ENCODE data around the gene GRID2. TPM values are rescaled to one million over a fixed set of nuclear protein-coding genes. Genes with fewer than 3 reads are reported as not detected.

GRID2 gene
- total and polyA plus RNA-seq, 2 of the 13 experiments (the other 11 are each of a cell fraction or from before 2014, with no cell fraction given), result not detected

DNA sequence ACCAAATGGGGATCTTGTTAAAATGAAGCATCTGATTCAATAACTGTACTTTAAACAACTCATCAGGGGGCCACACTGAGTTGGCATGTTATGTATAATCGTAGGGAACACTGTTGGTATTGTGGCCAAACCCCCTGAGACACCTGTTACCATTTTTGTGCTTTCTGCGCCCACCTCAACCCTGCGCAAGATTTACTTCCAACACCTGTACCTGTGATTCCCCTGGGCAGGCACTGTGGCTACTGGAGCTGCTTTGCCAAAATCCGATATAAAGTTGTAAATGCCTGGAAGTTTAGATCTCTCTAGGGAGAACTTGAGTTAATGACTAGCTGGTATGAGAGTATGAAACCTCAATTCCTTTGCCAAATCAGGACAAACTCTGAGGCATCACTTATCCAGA, 1265.0 kb downstream of the GRID2 start:
- H3K27me3 ChIP-seq (ENCODE audit: control insufficient read depth in 1 of 2, insufficient read depth in 2 of 2, low read length in 2 of 2), result no peaks in the 10 kb centered on the region
- no peak for FAIRE-seq
- intact Hi-C loops (cut with micrococcal nuclease; ENCODE audit: unreplicated experiment), result no loop called here
- no peaks in the 10 kb centered on the region for H4K20me1 ChIP-seq (ENCODE audit: insufficient read depth, low read length)
- in situ Hi-C loops (cut with HindIII; ENCODE audit: extremely low pct_ligation_motif_present, low pct_unique_long_range_greater_than_20kb), result no loop called here
- ChIA-PET CTCF (ENCODE audit: low intra/inter-chr PET ratio, low total read pairs) (no interaction called here), POLR2A (no interaction called here)
- H3K4me1 ChIP-seq (ENCODE audit: insufficient read depth, low read length), result no peaks in the 10 kb centered on the region
- no TSS peak for BruUV-seq (replicated peaks)
- no peak overlapping the region for H3K4me2 ChIP-seq (ENCODE audit: low read depth, low read length)
- H3K9me3 ChIP-seq (ENCODE audit: low read length), result no peaks in the 10 kb centered on the region
- no peak for ATAC-seq
- H3K79me2 ChIP-seq (ENCODE audit: insufficient read depth, low read length), result no peaks in the 10 kb centered on the region
- no peak overlapping the region for H3K4me3 ChIP-seq (replicated peaks in 1 of 3; ENCODE audit: insufficient read depth in 1 of 3, low read depth in 2 of 3, low read length in 3 of 3)
- no peaks in the 10 kb centered on the region for H3K36me3 ChIP-seq (replicated peaks in 1 of 2; ENCODE audit: control insufficient read depth in 1 of 2, insufficient read depth in 2 of 2, low read length in 2 of 2)
- no peak for DNase-seq (ENCODE audit: low spot score)
- no peak overlapping the region for H3K27ac ChIP-seq (ENCODE audit: extremely low read length, insufficient read depth, low read length)
- no peak overlapping the region for H3K9ac ChIP-seq (ENCODE audit: insufficient read depth, low read depth, low read length)
- TF ChIP-seq REXO4 (CRISPR knock-in tag; IDR thresholded peaks at IDR 0.05; ENCODE audit: borderline replicate concordance) (no peak), ZNF7 (CRISPR knock-in tag; IDR thresholded peaks at IDR 0.05) (no peak), FLYWCH1 (CRISPR knock-in tag; IDR thresholded peaks at IDR 0.05) (no peak), FOXO1 (CRISPR knock-in tag; IDR thresholded peaks at IDR 0.05) (no peak), ARHGAP35 (CRISPR knock-in tag; IDR thresholded peaks at IDR 0.05; ENCODE audit: borderline replicate concordance) (no peak), ZBTB1 (CRISPR knock-in tag; IDR thresholded peaks at IDR 0.05; ENCODE audit: borderline replicate concordance) (no peak), ZNF652 (CRISPR knock-in tag; IDR thresholded peaks at IDR 0.05; ENCODE audit: borderline replicate concordance, low read depth) (no peak), ASH2L (IDR thresholded peaks at IDR 0.05; ENCODE audit: insufficient read length, low read depth, low read length) (no peak)
- TF ChIP-seq, protein P1, sequence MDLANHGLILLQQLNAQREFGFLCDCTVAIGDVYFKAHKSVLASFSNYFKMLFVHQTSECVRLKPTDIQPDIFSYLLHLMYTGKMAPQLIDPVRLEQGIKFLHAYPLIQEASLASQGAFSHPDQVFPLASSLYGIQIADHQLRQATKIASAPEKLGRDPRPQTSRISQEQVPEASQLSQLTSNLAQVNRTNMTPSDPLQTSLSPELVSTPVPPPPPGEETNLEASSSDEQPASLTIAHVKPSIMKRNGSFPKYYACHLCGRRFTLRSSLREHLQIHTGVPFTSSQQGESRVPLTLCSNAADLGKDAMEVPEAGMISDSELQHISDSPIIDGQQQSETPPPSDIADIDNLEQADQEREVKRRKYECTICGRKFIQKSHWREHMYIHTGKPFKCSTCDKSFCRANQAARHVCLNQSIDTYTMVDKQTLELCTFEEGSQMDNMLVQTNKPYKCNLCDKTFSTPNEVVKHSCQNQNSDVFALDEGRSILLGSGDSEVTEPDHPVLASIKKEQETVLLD (CRISPR knock-in tag; IDR thresholded peaks at IDR 0.05; ENCODE audit: low read depth), result no peak
- TF ChIP-seq, protein P2, sequence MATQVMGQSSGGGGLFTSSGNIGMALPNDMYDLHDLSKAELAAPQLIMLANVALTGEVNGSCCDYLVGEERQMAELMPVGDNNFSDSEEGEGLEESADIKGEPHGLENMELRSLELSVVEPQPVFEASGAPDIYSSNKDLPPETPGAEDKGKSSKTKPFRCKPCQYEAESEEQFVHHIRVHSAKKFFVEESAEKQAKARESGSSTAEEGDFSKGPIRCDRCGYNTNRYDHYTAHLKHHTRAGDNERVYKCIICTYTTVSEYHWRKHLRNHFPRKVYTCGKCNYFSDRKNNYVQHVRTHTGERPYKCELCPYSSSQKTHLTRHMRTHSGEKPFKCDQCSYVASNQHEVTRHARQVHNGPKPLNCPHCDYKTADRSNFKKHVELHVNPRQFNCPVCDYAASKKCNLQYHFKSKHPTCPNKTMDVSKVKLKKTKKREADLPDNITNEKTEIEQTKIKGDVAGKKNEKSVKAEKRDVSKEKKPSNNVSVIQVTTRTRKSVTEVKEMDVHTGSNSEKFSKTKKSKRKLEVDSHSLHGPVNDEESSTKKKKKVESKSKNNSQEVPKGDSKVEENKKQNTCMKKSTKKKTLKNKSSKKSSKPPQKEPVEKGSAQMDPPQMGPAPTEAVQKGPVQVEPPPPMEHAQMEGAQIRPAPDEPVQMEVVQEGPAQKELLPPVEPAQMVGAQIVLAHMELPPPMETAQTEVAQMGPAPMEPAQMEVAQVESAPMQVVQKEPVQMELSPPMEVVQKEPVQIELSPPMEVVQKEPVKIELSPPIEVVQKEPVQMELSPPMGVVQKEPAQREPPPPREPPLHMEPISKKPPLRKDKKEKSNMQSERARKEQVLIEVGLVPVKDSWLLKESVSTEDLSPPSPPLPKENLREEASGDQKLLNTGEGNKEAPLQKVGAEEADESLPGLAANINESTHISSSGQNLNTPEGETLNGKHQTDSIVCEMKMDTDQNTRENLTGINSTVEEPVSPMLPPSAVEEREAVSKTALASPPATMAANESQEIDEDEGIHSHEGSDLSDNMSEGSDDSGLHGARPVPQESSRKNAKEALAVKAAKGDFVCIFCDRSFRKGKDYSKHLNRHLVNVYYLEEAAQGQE (IDR thresholded peaks at IDR 0.05; ENCODE audit: borderline replicate concordance in 1 of 2, low read depth in 1 of 2, low read length in 2 of 2), result no peak
- TF ChIP-seq, protein P3, sequence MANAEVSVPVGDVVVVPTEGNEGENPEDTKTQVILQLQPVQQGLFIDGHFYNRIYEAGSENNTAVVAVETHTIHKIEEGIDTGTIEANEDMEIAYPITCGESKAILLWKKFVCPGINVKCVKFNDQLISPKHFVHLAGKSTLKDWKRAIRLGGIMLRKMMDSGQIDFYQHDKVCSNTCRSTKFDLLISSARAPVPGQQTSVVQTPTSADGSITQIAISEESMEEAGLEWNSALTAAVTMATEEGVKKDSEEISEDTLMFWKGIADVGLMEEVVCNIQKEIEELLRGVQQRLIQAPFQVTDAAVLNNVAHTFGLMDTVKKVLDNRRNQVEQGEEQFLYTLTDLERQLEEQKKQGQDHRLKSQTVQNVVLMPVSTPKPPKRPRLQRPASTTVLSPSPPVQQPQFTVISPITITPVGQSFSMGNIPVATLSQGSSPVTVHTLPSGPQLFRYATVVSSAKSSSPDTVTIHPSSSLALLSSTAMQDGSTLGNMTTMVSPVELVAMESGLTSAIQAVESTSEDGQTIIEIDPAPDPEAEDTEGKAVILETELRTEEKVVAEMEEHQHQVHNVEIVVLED (CRISPR knock-in tag; IDR thresholded peaks at IDR 0.05; ENCODE audit: borderline replicate concordance), result no peak
- TF ChIP-seq, protein P4, sequence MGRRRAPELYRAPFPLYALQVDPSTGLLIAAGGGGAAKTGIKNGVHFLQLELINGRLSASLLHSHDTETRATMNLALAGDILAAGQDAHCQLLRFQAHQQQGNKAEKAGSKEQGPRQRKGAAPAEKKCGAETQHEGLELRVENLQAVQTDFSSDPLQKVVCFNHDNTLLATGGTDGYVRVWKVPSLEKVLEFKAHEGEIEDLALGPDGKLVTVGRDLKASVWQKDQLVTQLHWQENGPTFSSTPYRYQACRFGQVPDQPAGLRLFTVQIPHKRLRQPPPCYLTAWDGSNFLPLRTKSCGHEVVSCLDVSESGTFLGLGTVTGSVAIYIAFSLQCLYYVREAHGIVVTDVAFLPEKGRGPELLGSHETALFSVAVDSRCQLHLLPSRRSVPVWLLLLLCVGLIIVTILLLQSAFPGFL (CRISPR knock-in tag; IDR thresholded peaks at IDR 0.05), result no peak
- TF ChIP-seq, protein P5, sequence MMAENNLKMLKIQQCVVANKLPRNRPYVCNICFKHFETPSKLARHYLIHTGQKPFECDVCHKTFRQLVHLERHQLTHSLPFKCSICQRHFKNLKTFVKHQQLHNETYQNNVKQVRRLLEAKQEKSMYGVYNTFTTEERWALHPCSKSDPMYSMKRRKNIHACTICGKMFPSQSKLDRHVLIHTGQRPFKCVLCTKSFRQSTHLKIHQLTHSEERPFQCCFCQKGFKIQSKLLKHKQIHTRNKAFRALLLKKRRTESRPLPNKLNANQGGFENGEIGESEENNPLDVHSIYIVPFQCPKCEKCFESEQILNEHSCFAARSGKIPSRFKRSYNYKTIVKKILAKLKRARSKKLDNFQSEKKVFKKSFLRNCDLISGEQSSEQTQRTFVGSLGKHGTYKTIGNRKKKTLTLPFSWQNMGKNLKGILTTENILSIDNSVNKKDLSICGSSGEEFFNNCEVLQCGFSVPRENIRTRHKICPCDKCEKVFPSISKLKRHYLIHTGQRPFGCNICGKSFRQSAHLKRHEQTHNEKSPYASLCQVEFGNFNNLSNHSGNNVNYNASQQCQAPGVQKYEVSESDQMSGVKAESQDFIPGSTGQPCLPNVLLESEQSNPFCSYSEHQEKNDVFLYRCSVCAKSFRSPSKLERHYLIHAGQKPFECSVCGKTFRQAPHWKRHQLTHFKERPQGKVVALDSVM (CRISPR knock-in tag; IDR thresholded peaks at IDR 0.05), result no peak
- WGBS (ENCODE audit: low lambda C conversion rate), result 30% methylated on average over 4 of the region's 4 CpGs
- no peak overlapping the region for H2AFZ ChIP-seq (ENCODE audit: low read length)

Data from HepG2 (cell line).